ENCODE results near the gene PCK2.

Gene PCK2

DNA sequence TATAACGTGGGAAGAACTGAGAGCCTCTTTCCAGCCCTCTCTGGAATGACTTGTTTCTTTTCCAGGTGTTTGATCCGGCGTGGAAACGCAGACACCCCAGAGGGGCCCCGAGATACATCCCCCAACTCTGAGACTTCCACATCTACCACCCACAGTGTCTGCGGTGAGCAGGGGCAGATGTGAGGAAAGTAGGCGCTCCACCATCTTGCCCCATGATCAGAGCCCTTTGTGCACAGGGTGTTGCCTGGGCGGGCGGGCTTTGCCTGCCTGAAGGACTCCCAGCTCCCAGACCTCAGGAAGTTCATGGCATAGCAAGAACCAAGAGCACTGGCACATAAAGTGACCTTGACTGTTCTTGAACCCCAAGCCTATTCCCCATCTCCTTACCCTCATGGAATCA lies 39.5 kb upstream of the PCK2 start:
- ATAC-seq = no peak

DNA sequence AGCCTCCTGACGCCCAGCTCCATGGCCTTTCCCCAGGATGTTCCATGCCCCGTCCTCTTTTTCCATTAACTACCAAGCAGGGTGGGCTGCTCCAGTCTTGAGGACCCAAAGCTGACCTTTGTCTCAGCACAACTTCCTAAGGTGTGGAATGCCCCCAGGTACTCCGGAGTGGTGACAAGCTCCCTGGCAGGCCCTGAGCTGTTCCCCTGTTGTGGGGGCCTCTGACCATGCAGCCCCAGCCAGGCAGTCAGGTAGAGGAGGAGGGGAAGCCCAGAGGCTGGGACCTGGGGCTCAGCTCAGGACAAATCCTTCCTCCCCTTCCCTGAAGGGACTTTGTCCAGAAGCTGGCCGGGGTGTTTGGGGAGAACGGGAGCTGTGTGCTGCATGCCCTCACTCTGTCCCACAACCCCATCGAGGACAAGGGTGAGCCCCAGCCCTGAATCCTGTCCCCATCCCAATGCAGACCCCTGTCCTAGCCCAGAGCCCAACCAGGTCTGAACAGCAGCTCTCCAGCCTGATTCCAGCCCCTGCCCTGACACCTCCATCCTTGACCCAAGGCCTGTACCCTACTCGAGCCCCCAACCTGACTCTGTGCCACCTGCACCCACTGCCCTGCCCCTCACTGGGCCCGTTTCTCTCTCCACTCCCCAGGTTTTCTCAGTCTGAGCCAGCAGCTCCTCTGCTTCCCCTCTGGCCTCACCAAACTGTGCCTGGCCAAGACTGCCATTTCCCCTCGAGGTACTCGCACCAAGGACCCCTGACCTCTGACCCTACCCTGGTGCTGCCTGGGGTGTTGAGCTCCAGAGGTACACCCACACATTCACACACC lies 37.9 kb upstream of the PCK2 start:
- no peak for ATAC-seq
- TF ChIP-seq BACH2 (CRISPR knock-in tag; IDR thresholded peaks at IDR 0.05; ENCODE audit: borderline replicate concordance) = no peak

More for the DNA sequence above, 39.5 kb upstream of the PCK2 start:
- no peak for TF ChIP-seq ZC3H10 (CRISPR knock-in tag; IDR thresholded peaks at IDR 0.05)
- TF ChIP-seq, protein P1, sequence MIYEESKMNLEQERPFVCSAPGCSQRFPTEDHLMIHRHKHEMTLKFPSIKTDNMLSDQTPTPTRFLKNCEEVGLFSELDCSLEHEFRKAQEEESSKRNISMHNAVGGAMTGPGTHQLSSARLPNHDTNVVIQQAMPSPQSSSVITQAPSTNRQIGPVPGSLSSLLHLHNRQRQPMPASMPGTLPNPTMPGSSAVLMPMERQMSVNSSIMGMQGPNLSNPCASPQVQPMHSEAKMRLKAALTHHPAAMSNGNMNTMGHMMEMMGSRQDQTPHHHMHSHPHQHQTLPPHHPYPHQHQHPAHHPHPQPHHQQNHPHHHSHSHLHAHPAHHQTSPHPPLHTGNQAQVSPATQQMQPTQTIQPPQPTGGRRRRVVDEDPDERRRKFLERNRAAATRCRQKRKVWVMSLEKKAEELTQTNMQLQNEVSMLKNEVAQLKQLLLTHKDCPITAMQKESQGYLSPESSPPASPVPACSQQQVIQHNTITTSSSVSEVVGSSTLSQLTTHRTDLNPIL (CRISPR knock-in tag; IDR thresholded peaks at IDR 0.05; ENCODE audit: low read depth) = no peak
- TF ChIP-seq, protein P2, sequence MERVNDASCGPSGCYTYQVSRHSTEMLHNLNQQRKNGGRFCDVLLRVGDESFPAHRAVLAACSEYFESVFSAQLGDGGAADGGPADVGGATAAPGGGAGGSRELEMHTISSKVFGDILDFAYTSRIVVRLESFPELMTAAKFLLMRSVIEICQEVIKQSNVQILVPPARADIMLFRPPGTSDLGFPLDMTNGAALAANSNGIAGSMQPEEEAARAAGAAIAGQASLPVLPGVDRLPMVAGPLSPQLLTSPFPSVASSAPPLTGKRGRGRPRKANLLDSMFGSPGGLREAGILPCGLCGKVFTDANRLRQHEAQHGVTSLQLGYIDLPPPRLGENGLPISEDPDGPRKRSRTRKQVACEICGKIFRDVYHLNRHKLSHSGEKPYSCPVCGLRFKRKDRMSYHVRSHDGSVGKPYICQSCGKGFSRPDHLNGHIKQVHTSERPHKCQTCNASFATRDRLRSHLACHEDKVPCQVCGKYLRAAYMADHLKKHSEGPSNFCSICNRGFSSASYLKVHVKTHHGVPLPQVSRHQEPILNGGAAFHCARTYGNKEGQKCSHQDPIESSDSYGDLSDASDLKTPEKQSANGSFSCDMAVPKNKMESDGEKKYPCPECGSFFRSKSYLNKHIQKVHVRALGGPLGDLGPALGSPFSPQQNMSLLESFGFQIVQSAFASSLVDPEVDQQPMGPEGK (CRISPR knock-in tag; IDR thresholded peaks at IDR 0.05; ENCODE audit: borderline replicate concordance) = no peak
- TF ChIP-seq SNAI2 (CRISPR knock-in tag; IDR thresholded peaks at IDR 0.05) = no peak
- TF ChIP-seq, protein P3, sequence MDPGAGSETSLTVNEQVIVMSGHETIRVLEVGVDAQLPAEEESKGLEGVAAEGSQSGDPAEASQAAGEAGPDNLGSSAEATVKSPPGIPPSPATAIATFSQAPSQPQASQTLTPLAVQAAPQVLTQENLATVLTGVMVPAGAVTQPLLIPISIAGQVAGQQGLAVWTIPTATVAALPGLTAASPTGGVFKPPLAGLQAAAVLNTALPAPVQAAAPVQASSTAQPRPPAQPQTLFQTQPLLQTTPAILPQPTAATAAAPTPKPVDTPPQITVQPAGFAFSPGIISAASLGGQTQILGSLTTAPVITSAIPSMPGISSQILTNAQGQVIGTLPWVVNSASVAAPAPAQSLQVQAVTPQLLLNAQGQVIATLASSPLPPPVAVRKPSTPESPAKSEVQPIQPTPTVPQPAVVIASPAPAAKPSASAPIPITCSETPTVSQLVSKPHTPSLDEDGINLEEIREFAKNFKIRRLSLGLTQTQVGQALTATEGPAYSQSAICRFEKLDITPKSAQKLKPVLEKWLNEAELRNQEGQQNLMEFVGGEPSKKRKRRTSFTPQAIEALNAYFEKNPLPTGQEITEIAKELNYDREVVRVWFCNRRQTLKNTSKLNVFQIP (CRISPR knock-in tag; IDR thresholded peaks at IDR 0.05; ENCODE audit: borderline replicate concordance, low read depth) = no peak
- TF ChIP-seq ZNF70 (CRISPR knock-in tag; IDR thresholded peaks at IDR 0.05) = no peak
- no peak for TF ChIP-seq ZNF8 (CRISPR knock-in tag; IDR thresholded peaks at IDR 0.05)
- no peak for TF ChIP-seq RARB (CRISPR knock-in tag; IDR thresholded peaks at IDR 0.05)
- TF ChIP-seq CSDC2 (CRISPR knock-in tag; IDR thresholded peaks at IDR 0.05) = no peak
- TF ChIP-seq ESRRG (CRISPR knock-in tag; IDR thresholded peaks at IDR 0.05) = no peak
- TF ChIP-seq PPARA (CRISPR knock-in tag; IDR thresholded peaks at IDR 0.05; ENCODE audit: borderline replicate concordance) = no peak

DNA sequence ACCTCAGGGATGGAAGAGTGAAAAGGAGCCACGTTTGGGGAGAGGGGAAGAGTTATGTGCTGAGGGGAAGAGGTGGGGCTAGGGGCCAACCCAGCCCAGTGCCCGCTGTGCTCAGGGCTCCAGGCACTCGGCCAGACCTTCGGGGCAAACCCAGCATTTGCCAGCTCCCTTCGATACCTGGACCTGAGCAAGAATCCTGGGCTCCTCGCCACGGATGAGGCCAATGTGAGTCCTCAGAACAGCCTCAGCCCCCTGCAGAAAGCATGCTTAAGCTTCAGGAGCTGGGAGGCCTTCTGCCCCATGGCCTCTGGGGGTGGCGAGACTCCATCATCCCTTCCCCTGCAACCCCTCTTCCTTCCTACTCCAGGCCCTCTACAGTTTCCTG lies 37.3 kb upstream of the PCK2 start:
- ATAC-seq = no peak
- TF ChIP-seq, protein P4, sequence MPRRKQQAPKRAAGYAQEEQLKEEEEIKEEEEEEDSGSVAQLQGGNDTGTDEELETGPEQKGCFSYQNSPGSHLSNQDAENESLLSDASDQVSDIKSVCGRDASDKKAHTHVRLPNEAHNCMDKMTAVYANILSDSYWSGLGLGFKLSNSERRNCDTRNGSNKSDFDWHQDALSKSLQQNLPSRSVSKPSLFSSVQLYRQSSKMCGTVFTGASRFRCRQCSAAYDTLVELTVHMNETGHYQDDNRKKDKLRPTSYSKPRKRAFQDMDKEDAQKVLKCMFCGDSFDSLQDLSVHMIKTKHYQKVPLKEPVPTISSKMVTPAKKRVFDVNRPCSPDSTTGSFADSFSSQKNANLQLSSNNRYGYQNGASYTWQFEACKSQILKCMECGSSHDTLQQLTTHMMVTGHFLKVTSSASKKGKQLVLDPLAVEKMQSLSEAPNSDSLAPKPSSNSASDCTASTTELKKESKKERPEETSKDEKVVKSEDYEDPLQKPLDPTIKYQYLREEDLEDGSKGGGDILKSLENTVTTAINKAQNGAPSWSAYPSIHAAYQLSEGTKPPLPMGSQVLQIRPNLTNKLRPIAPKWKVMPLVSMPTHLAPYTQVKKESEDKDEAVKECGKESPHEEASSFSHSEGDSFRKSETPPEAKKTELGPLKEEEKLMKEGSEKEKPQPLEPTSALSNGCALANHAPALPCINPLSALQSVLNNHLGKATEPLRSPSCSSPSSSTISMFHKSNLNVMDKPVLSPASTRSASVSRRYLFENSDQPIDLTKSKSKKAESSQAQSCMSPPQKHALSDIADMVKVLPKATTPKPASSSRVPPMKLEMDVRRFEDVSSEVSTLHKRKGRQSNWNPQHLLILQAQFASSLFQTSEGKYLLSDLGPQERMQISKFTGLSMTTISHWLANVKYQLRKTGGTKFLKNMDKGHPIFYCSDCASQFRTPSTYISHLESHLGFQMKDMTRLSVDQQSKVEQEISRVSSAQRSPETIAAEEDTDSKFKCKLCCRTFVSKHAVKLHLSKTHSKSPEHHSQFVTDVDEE (CRISPR knock-in tag; IDR thresholded peaks at IDR 0.05) = no peak

DNA sequence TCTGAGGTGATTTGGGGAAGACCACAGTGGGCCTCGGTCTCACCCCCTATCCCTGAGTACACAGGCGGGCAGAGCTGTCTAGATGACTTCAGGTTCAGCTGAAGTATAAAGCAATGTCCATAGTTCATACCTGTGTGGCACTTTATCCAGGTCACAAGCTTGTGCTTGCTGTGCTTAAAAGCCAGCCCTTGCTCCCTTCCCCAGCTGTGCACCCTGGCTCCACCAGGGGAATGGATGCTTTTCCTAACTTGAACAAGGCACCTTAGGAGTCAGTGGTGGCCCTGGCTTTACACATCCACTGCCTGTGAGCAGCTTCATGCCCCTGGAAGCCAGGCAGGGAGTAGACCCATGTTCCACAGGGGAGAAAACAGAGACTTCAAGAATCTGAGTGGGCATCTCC lies 36.8 kb upstream of the PCK2 start:
- TF ChIP-seq SNAI2 (CRISPR knock-in tag; IDR thresholded peaks at IDR 0.05) (no peak), OSR1 (CRISPR knock-in tag; IDR thresholded peaks at IDR 0.05) (no peak), TCF4 (CRISPR knock-in tag; IDR thresholded peaks at IDR 0.05; ENCODE audit: borderline replicate concordance) (no peak), ZNF70 (CRISPR knock-in tag; IDR thresholded peaks at IDR 0.05) (no peak), TOX (CRISPR knock-in tag; IDR thresholded peaks at IDR 0.05; ENCODE audit: borderline replicate concordance) (no peak), ZNF565 (CRISPR knock-in tag; conservative IDR thresholded peaks at IDR 0.05; ENCODE audit: low read depth) (no peak), PPARA (CRISPR knock-in tag; IDR thresholded peaks at IDR 0.05; ENCODE audit: borderline replicate concordance) (no peak)
- ATAC-seq = no peak

DNA sequence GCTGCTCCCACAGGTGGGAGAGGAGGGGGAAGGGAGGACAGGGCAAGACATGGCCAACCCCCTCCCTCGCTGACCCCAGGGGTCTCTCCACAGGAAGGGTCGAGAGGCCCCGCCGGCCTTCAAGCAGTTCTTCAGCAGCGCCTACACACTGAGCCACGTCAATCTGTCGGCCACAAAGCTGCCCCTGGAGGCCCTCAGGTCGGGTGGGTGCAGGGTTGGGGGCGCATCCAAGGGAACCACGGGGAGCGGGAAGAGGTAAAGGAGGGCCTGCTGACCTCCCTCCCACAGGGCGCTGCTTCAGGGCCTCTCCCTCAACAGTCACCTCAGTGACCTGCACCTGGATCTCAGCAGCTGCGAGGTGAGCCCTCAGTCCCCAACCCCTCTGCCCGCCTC lies 36.2 kb upstream of the PCK2 start:
- peak; percentile 34 for ATAC-seq
- TF ChIP-seq ZC3H10 (CRISPR knock-in tag; IDR thresholded peaks at IDR 0.05) (no peak), ESRRG (CRISPR knock-in tag; IDR thresholded peaks at IDR 0.05) (no peak), TOX (CRISPR knock-in tag; IDR thresholded peaks at IDR 0.05; ENCODE audit: borderline replicate concordance) (no peak), ZFP3 (CRISPR knock-in tag; IDR thresholded peaks at IDR 0.05) (no peak), ZNF70 (CRISPR knock-in tag; IDR thresholded peaks at IDR 0.05) (no peak), TCF4 (CRISPR knock-in tag; IDR thresholded peaks at IDR 0.05; ENCODE audit: borderline replicate concordance) (no peak), ZFP30 (CRISPR knock-in tag; IDR thresholded peaks at IDR 0.05) (no peak), SNAI2 (CRISPR knock-in tag; IDR thresholded peaks at IDR 0.05) (no peak), ZNF565 (CRISPR knock-in tag; conservative IDR thresholded peaks at IDR 0.05; ENCODE audit: low read depth) (no peak)
- TF ChIP-seq, protein P2 (CRISPR knock-in tag; IDR thresholded peaks at IDR 0.05; ENCODE audit: borderline replicate concordance) = no peak
- TF ChIP-seq, protein P5, sequence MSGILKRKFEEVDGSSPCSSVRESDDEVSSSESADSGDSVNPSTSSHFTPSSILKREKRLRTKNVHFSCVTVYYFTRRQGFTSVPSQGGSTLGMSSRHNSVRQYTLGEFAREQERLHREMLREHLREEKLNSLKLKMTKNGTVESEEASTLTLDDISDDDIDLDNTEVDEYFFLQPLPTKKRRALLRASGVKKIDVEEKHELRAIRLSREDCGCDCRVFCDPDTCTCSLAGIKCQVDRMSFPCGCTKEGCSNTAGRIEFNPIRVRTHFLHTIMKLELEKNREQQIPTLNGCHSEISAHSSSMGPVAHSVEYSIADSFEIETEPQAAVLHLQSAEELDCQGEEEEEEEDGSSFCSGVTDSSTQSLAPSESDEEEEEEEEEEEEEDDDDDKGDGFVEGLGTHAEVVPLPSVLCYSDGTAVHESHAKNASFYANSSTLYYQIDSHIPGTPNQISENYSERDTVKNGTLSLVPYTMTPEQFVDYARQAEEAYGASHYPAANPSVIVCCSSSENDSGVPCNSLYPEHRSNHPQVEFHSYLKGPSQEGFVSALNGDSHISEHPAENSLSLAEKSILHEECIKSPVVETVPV (CRISPR knock-in tag; IDR thresholded peaks at IDR 0.05) = no peak

Data from SK-N-SH treated with all-trans-retinoic acid at 6 μM for 48 hours (cell line).